GM18909 (cell line): ENCODE measurements around the gene GAK.

ENCODE experiments used
- ATAC-seq: cut with Tn5 transposase; IDR thresholded peaks from one replicate; pipeline ENCODE4 v1.9.1; 2021; ENCODE audit warnings: mild to moderate bottlenecking; ENCODE audit not compliant: unreplicated experiment, poor library complexity

The GAK gene

GRCh38 chr4:834368-835147 is 97.6 kb downstream of the GAK start:
- no peak for ATAC-seq

- no peak for ATAC-seq
Observed at GRCh38 chr4:833731-834367, 98.3 kb downstream of the GAK start.

- no peak for ATAC-seq
Observed at GRCh38 chr4:833156-833555, 99.0 kb downstream of the GAK start.

GRCh38 chr4:832536-832935 is 99.6 kb downstream of the GAK start:
- ATAC-seq: no peak

- no peak for ATAC-seq
Observed at GRCh38 chr4:832108-832507, 100.0 kb downstream of the GAK start.

- ATAC-seq: no peak
Observed at GRCh38 chr4:831483-831805, 100.7 kb downstream of the GAK start.

GRCh38 chr4:830601-831482 is 101.3 kb downstream of the GAK start:
- ATAC-seq: no peak

- no peak for ATAC-seq
Observed at GRCh38 chr4:829761-830600, 102.1 kb downstream of the GAK start.

- no peak for ATAC-seq
Observed at GRCh38 chr4:829291-829690, 102.8 kb downstream of the GAK start.

GRCh38 chr4:828641-829271 is 103.4 kb downstream of the GAK start:
- no peak for ATAC-seq

- ATAC-seq: no peak
Observed at GRCh38 chr4:827209-828081, 104.7 kb downstream of the GAK start.

- no peak for ATAC-seq
Observed at GRCh38 chr4:826508-827208, 105.5 kb downstream of the GAK start.

- no peak for ATAC-seq
Observed at GRCh38 chr4:825971-826330, 106.2 kb downstream of the GAK start, which contains the start of gene CPLX1. TSS of gene CPLX1 (minus strand) at chr4:826129. CDS start at chr4:824522, 1,607 bp downstream.

GRCh38 chr4:825063-825970 is 106.8 kb downstream of the GAK start:
- ATAC-seq: no peak

GRCh38 chr4:824461-825062 is 107.6 kb downstream of the GAK start:
- ATAC-seq: no peak

GRCh38 chr4:823761-824460 is 108.2 kb downstream of the GAK start:
- no peak for ATAC-seq
